GM23338 (cell line): ENCODE measurements around the gene DOP1A. TPM values are rescaled to one million over a fixed set of nuclear protein-coding genes. Genes with fewer than 3 reads are reported as not detected.
A peak's percentile ranks its signal among the peaks of the same experiment; 100 is the strongest.

Experiments used
- ATAC-seq: fragments of 200-7000 bp; cut with Tn5 transposase; 3 replicates; pipeline ENCODE4 v1.9.1; 2020
- DNase-seq: peaks from one replicate; pipeline ENCODE4 v3.0.0-alpha.2; 2015; ENCODE audit warnings: low spot score
- H2AFZ ChIP-seq: fragments of 200-600 bp; sonication (generic); 2 replicates; pipeline ENCODE4 v1.8.0; 2016; ENCODE audit warnings: antibody characterized with exemption, mild to moderate bottlenecking, moderate library complexity
- H3F3A ChIP-seq: fragments of 200-600 bp; sonication (generic); replicated peaks from 2 replicates; pipeline ENCODE4 v1.8.0; 2017; ENCODE audit warnings: antibody characterized with exemption, mixed run types, low read depth
- H3K27ac ChIP-seq: fragments of 200-600 bp; sonication (generic); 2 replicates; pipeline ENCODE4 v1.6.1; 2016; ENCODE audit warnings: low read depth
- H3K27me3 ChIP-seq: fragments of 200-600 bp; sonication (generic); 2 replicates; pipeline ENCODE4 v1.8.0; 2016; ENCODE audit warnings: mild to moderate bottlenecking, mixed run types, moderate library complexity; ENCODE audit not compliant: insufficient read depth
- H3K36me3 ChIP-seq: fragments of 200-600 bp; sonication (generic); 2 replicates; pipeline ENCODE4 v1.8.0; 2016; ENCODE audit warnings: mild to moderate bottlenecking; ENCODE audit not compliant: insufficient read depth
- H3K4me1 ChIP-seq: fragments of 200-600 bp; sonication (generic); 2 replicates; pipeline ENCODE4 v1.8.0; 2016; ENCODE audit warnings: mild to moderate bottlenecking, moderate library complexity; ENCODE audit not compliant: insufficient read depth
- H3K4me2 ChIP-seq: fragments of 200-600 bp; sonication (generic); 2 replicates; pipeline ENCODE4 v1.7.1; 2017; ENCODE audit warnings: mixed run types
- H3K4me3 ChIP-seq: fragments of 200-600 bp; sonication (generic); 2 replicates; pipeline ENCODE4 v1.6.1; 2016; ENCODE audit warnings: mixed run types
- H3K79me2 ChIP-seq: fragments of 200-600 bp; sonication (generic); replicated peaks from 2 replicates; pipeline ENCODE4 v1.8.0; 2017; ENCODE audit warnings: mild to moderate bottlenecking; ENCODE audit not compliant: insufficient read depth
- H3K9me2 ChIP-seq: fragments of 200-600 bp; sonication (generic); 2 replicates; pipeline ENCODE4 v1.8.0; 2017; ENCODE audit not compliant: insufficient read depth
- H4K20me1 ChIP-seq: fragments of 200-600 bp; sonication (generic); replicated peaks from 2 replicates; pipeline ENCODE4 v1.8.0; 2017; ENCODE audit warnings: mild to moderate bottlenecking; ENCODE audit not compliant: insufficient read depth
- H3K27ac Mint-ChIP-seq: 2 replicates; pipeline ENCODE4 v1.8.0; 2020; ENCODE audit warnings: inconsistent platforms, mild to moderate bottlenecking, moderate library complexity, mixed read lengths
- H3K27me3 Mint-ChIP-seq: 3 replicates; pipeline ENCODE4 v1.8.0; 2022; ENCODE audit warnings: low read depth, mild to moderate bottlenecking, moderate library complexity, mixed read lengths, inconsistent platforms; ENCODE audit not compliant: insufficient read depth, poor library complexity
- H3K36me3 Mint-ChIP-seq: 3 replicates; pipeline ENCODE4 v1.8.0; 2021; ENCODE audit warnings: low read depth, mild to moderate bottlenecking, inconsistent platforms, moderate library complexity, mixed read lengths
- H3K4me1 Mint-ChIP-seq: 3 replicates; pipeline ENCODE4 v1.8.0; 2020; ENCODE audit warnings: mild to moderate bottlenecking, inconsistent platforms, mixed read lengths
- H3K4me3 Mint-ChIP-seq: 3 replicates; pipeline ENCODE4 v1.8.0; 2021; ENCODE audit warnings: moderate library complexity, mild to moderate bottlenecking, inconsistent platforms, mixed read lengths
- H3K9me3 Mint-ChIP-seq: 3 replicates; pipeline ENCODE4 v1.8.0; 2020; ENCODE audit warnings: moderate library complexity, mild to moderate bottlenecking, inconsistent platforms, mixed read lengths
- CREB1 ChIP-seq: fragments of 250-450 bp; sonication (Bioruptor Pico); IDR thresholded peaks from 2 replicates; pipeline ENCODE4 v1.5.0; 2020; ENCODE audit warnings: low read depth, mild to moderate bottlenecking, moderate library complexity
- EZH2 ChIP-seq: fragments of 200-600 bp; sonication (generic); IDR thresholded peaks from one replicate; pipeline ENCODE4 v1.8.0; 2017; ENCODE audit warnings: antibody characterized with exemption, mild to moderate bottlenecking, low read depth; ENCODE audit not compliant: unreplicated experiment
- EZH2phosphoT487 ChIP-seq: fragments of 200-600 bp; sonication (generic); IDR thresholded peaks from one replicate; pipeline ENCODE4 v1.8.1; 2018; ENCODE audit warnings: antibody characterized with exemption; ENCODE audit not compliant: unreplicated experiment
- JUNB ChIP-seq: IDR thresholded peaks from one replicate; pipeline ENCODE4 v1.6.1; 2016; ENCODE audit warnings: antibody characterized with exemption; ENCODE audit not compliant: unreplicated experiment
- NANOG ChIP-seq: IDR thresholded peaks from 2 replicates; pipeline ENCODE4 v1.6.1; 2016; ENCODE audit warnings: antibody characterized with exemption, borderline replicate concordance
- POLR2AphosphoS5 ChIP-seq: IDR thresholded peaks from 2 replicates; pipeline ENCODE4 v1.6.1; 2016; ENCODE audit warnings: antibody characterized with exemption, low read depth
- STAT1 ChIP-seq: IDR thresholded peaks from one replicate; pipeline ENCODE4 v1.6.1; 2016; ENCODE audit warnings: antibody characterized with exemption; ENCODE audit not compliant: unreplicated experiment
- ZNF114 ChIP-seq: fragments of 250-450 bp; sonication (Bioruptor Pico); IDR thresholded peaks from 2 replicates; pipeline ENCODE4 v1.5.0; 2020; ENCODE audit warnings: mild to moderate bottlenecking, moderate library complexity
- ZNF462 ChIP-seq: fragments of 250-450 bp; sonication (Bioruptor Pico); IDR thresholded peaks from 2 replicates; pipeline ENCODE4 v1.5.0; 2020; ENCODE audit warnings: mild to moderate bottlenecking, moderate library complexity
- polyA plus RNA-seq: library from polyadenylated mRNA; unstranded; fragments of >200 nt; fragmentation: Nextera tagmentation; extraction: Ambion mirVana; gene quantifications from 2 replicates; pipeline ENCODE4 v1.2.1, GENCODE V29; 2016
- total RNA-seq: library from RNA; depleted of rRNA; stranded (reverse); fragments of >200 nt; shearing (Covaris generic); gene quantifications from 2 replicates; pipeline ENCODE4 v1.2.3, GENCODE V29; 2014
- TF ChIP-seq, protein P1 (sequence below), 2 experiments: fragments of 200-600 bp in 1 of 2; sonication (generic) in 1 of 2; conservative IDR thresholded peaks; 2 replicates each; pipeline versions ENCODE4 v1.5.1 to v1.6.1; 2016 to 2017; ENCODE audit warnings: antibody characterized with exemption in 2 of 2, low read depth in 2 of 2, mild to moderate bottlenecking in 2 of 2, moderate library complexity in 1 of 2
- TF ChIP-seq, protein P2 (sequence below): IDR thresholded peaks from one replicate; pipeline ENCODE4 v1.6.1; 2018; ENCODE audit warnings: antibody characterized with exemption; ENCODE audit not compliant: unreplicated experiment
- TF ChIP-seq, protein P3 (sequence below): IDR thresholded peaks from 2 replicates; pipeline ENCODE4 v1.6.1; 2016; ENCODE audit warnings: antibody characterized with exemption

The DOP1A gene
- total and polyA plus RNA-seq, 2 experiments from 2014 or later, result 3.9 to 18.6 TPM

- TF ChIP-seq ZNF462 (CRISPR knock-in tag) (no peak), ZNF114 (CRISPR knock-in tag) (no peak)
- TF ChIP-seq, protein P1, sequence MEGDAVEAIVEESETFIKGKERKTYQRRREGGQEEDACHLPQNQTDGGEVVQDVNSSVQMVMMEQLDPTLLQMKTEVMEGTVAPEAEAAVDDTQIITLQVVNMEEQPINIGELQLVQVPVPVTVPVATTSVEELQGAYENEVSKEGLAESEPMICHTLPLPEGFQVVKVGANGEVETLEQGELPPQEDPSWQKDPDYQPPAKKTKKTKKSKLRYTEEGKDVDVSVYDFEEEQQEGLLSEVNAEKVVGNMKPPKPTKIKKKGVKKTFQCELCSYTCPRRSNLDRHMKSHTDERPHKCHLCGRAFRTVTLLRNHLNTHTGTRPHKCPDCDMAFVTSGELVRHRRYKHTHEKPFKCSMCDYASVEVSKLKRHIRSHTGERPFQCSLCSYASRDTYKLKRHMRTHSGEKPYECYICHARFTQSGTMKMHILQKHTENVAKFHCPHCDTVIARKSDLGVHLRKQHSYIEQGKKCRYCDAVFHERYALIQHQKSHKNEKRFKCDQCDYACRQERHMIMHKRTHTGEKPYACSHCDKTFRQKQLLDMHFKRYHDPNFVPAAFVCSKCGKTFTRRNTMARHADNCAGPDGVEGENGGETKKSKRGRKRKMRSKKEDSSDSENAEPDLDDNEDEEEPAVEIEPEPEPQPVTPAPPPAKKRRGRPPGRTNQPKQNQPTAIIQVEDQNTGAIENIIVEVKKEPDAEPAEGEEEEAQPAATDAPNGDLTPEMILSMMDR (conservative IDR thresholded peaks at IDR 0.05; ENCODE audit: low read depth in 2 of 2), result no peak
Measured at GRCh38 chr6:83097675-83098074, 30.2 kb downstream of the DOP1A start (continued).

- Histone ChIP-seq H3K4me2 (no peak overlapping the region), H3K4me3 (no peak overlapping the region), H4K20me1 (no peaks in the 10 kb centered on the region), H3K79me2 (peaks cover 24% of the 10 kb centered on the region), H2AFZ (no peak overlapping the region), H3K27me3 (no peaks in the 10 kb centered on the region), H3K27ac (no peak overlapping the region), H3K4me1 (peaks cover 16% of the 10 kb centered on the region), H3F3A (no peaks in the 10 kb centered on the region), H3K36me3 (no peaks in the 10 kb centered on the region), H3K9me2 (no peaks in the 10 kb centered on the region)
- ATAC-seq (no peak), DNase-seq (no peak)
- Mint-ChIP-seq H3K4me3 (no peak overlapping the region), H3K4me1 (peaks cover 8% of the 10 kb centered on the region), H3K27ac (peak overlapping the region; percentile 85), H3K27me3 (no peaks in the 10 kb centered on the region), H3K36me3 (peaks cover 7% of the 10 kb centered on the region; the same call in 2 of the 3 replicates), H3K9me3 (no peaks in the 10 kb centered on the region)
- TF ChIP-seq POLR2AphosphoS5 (no peak), JUNB (no peak), STAT1 (no peak), NANOG (no peak), EZH2 (no peak), EZH2phosphoT487 (no peak), CREB1 (CRISPR knock-in tag) (no peak)
- TF ChIP-seq, protein P2, sequence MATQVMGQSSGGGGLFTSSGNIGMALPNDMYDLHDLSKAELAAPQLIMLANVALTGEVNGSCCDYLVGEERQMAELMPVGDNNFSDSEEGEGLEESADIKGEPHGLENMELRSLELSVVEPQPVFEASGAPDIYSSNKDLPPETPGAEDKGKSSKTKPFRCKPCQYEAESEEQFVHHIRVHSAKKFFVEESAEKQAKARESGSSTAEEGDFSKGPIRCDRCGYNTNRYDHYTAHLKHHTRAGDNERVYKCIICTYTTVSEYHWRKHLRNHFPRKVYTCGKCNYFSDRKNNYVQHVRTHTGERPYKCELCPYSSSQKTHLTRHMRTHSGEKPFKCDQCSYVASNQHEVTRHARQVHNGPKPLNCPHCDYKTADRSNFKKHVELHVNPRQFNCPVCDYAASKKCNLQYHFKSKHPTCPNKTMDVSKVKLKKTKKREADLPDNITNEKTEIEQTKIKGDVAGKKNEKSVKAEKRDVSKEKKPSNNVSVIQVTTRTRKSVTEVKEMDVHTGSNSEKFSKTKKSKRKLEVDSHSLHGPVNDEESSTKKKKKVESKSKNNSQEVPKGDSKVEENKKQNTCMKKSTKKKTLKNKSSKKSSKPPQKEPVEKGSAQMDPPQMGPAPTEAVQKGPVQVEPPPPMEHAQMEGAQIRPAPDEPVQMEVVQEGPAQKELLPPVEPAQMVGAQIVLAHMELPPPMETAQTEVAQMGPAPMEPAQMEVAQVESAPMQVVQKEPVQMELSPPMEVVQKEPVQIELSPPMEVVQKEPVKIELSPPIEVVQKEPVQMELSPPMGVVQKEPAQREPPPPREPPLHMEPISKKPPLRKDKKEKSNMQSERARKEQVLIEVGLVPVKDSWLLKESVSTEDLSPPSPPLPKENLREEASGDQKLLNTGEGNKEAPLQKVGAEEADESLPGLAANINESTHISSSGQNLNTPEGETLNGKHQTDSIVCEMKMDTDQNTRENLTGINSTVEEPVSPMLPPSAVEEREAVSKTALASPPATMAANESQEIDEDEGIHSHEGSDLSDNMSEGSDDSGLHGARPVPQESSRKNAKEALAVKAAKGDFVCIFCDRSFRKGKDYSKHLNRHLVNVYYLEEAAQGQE, result no peak
- TF ChIP-seq, protein P3, sequence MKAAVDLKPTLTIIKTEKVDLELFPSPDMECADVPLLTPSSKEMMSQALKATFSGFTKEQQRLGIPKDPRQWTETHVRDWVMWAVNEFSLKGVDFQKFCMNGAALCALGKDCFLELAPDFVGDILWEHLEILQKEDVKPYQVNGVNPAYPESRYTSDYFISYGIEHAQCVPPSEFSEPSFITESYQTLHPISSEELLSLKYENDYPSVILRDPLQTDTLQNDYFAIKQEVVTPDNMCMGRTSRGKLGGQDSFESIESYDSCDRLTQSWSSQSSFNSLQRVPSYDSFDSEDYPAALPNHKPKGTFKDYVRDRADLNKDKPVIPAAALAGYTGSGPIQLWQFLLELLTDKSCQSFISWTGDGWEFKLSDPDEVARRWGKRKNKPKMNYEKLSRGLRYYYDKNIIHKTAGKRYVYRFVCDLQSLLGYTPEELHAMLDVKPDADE, result no peak
Measured at GRCh38 chr6:83098589-83098988, 31.1 kb downstream of the DOP1A start.
